ENCODE data around the gene HOMER1.

DNA sequence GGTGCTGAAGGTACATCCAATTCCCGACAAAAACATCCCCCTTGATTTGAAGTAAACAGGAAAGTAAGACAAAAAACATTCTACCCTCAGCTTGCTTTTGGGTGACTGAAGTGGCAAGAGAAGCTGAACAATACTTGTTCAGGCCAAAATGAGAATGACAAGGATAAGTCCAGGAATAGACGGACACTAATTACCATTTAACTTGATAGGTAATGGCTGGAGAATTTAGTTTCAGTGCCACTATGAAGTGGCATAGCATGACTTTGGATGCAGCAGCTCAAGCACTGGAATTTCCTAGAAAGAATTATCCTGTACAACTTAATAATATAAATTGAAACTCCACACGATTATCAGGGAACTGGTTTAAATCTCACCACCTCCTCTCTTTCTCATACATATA is 49.7 kb downstream of the HOMER1 start:
- TF ChIP-seq, protein P1, sequence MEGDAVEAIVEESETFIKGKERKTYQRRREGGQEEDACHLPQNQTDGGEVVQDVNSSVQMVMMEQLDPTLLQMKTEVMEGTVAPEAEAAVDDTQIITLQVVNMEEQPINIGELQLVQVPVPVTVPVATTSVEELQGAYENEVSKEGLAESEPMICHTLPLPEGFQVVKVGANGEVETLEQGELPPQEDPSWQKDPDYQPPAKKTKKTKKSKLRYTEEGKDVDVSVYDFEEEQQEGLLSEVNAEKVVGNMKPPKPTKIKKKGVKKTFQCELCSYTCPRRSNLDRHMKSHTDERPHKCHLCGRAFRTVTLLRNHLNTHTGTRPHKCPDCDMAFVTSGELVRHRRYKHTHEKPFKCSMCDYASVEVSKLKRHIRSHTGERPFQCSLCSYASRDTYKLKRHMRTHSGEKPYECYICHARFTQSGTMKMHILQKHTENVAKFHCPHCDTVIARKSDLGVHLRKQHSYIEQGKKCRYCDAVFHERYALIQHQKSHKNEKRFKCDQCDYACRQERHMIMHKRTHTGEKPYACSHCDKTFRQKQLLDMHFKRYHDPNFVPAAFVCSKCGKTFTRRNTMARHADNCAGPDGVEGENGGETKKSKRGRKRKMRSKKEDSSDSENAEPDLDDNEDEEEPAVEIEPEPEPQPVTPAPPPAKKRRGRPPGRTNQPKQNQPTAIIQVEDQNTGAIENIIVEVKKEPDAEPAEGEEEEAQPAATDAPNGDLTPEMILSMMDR (IDR thresholded peaks at IDR 0.05): no peak
- TF ChIP-seq POLR2A (IDR thresholded peaks at IDR 0.05): no peak
